HCT116 (cell line): ENCODE results near the gene SPAM1. TPM values are rescaled to one million over a fixed set of nuclear protein-coding genes. Genes with fewer than 3 reads are reported as not detected.
"Not testable (repeated sequence)": the region's sequence is repeated elsewhere in the genome, so short reads cannot be mapped to it uniquely, and the experiment has no call there.

Experiments
- ATAC-seq: fragments of 200-7000 bp; cut with Tn5 transposase; 2 replicates; pipeline ENCODE4 v1.9.1; 2020; ENCODE audit warnings: mild to moderate bottlenecking, moderate library complexity
- BruUV-seq: library from RNA; stranded (reverse); fragments of 400-500 nt; replicated peaks from 2 replicates; lab custom pipeline; 2021; lab: Mats Ljungman, UMichigan
- CTCF ChIA-PET: fragments of 300-600 bp; sonication (Branson Sonifier 250); formaldehyde crosslinking; loops from one replicate; lab custom pipeline; 2021; ENCODE audit warnings: antibody characterized with exemption; lab: Charles Lee
- POLR2A ChIA-PET: fragments of 300-600, 350-600 bp; sonication (Branson Sonifier 250); formaldehyde crosslinking; loops from one replicate; lab custom pipeline; 2021; ENCODE audit warnings: antibody characterized with exemption; lab: Charles Lee
- RAD21 ChIA-PET, 2 experiments: fragments of 300-600 bp; sonication (Branson Sonifier 250); formaldehyde crosslinking; loops; one replicate each; lab custom pipeline; 2023; ENCODE audit warnings: low total read pairs in 2 of 2; ENCODE audit not compliant: uncharacterized antibody in 2 of 2, unreplicated experiment in 2 of 2, low non-redundant PET in 1 of 2; lab: Charles Lee
- DNase-seq: peaks from one replicate; pipeline ENCODE4 v3.0.0-alpha.2; 2010; ENCODE audit warnings: low read depth, low spot score
- H2AFZ ChIP-seq: fragments of 200-600 bp; shearing (Covaris generic), sonication (generic); 2 replicates; pipeline ENCODE4 v1.6.1; 2017; ENCODE audit warnings: low read depth, mixed run types, mixed read lengths, antibody characterized with exemption, low read length; ENCODE audit not compliant: poor library complexity, severe bottlenecking
- H3K27ac ChIP-seq: 2 replicates; pipeline ENCODE4 v1.5.1; 2012; ENCODE audit warnings: low read depth, low read length
- H3K27me3 ChIP-seq: fragments of 200-600 bp; sonication (generic); 2 replicates; pipeline ENCODE4 v1.6.1; 2016; ENCODE audit warnings: mixed run types, low read length, mixed read lengths; ENCODE audit not compliant: insufficient read depth
- H3K36me3 ChIP-seq, 2 experiments: fragments of 200-500 bp in 1 of 2; fragments of 200-600 bp in 1 of 2; sonication (Bioruptor generic) in 1 of 2; sonication (generic) in 1 of 2; 2 replicates each; pipeline versions ENCODE4 v1.5.1 to v1.6.1; 2014 to 2016; ENCODE audit warnings: low read length in 2 of 2, inconsistent platforms in 1 of 2, mixed read lengths in 1 of 2, mixed run types in 1 of 2; ENCODE audit not compliant: insufficient read depth in 2 of 2, control insufficient read depth in 1 of 2
- H3K4me1 ChIP-seq, 2 experiments: fragments of 200-600 bp in 1 of 2; sonication (generic) in 1 of 2; 2 replicates each; pipeline versions ENCODE4 v1.5.1 to v1.6.1; 2012 to 2017; ENCODE audit warnings: low read length in 2 of 2, inconsistent platforms in 1 of 2, mild to moderate bottlenecking in 1 of 2, mixed read lengths in 1 of 2, mixed run types in 1 of 2, moderate library complexity in 1 of 2; ENCODE audit not compliant: insufficient read depth in 2 of 2, control insufficient read depth in 1 of 2
- H3K4me2 ChIP-seq: fragments of 200-600 bp; sonication (generic); 2 replicates; pipeline ENCODE4 v1.6.1; 2017; ENCODE audit warnings: mixed run types, low read length, mixed read lengths
- H3K4me3 ChIP-seq, 2 experiments: fragments of 200-600 bp in 1 of 2; sonication (generic) in 1 of 2; replicated peaks in 1 of 2; 2 replicates each; pipeline ENCODE4 v1.5.1; 2011 to 2016; ENCODE audit warnings: low read length in 2 of 2, control low read depth in 1 of 2, low read depth in 1 of 2, mild to moderate bottlenecking in 1 of 2, mixed read lengths in 1 of 2, mixed run types in 1 of 2
- H3K79me2 ChIP-seq: fragments of 200-600 bp; sonication (generic); 2 replicates; pipeline ENCODE4 v1.6.1; 2017; ENCODE audit warnings: mild to moderate bottlenecking, mixed run types, low read length, moderate library complexity, mixed read lengths; ENCODE audit not compliant: insufficient read depth
- H3K9ac ChIP-seq: fragments of 200-600 bp; sonication (generic); 2 replicates; pipeline ENCODE4 v1.6.1; 2016; ENCODE audit warnings: low read length, mixed read lengths
- H3K9me2 ChIP-seq: fragments of 200-600 bp; sonication (generic), shearing (Covaris generic); 2 replicates; pipeline ENCODE4 v1.6.1; 2017; ENCODE audit warnings: mixed run types, mild to moderate bottlenecking, moderate library complexity; ENCODE audit not compliant: insufficient read depth
- H3K9me3 ChIP-seq, 2 experiments: fragments of 200-500 bp in 1 of 2; fragments of 200-600 bp in 1 of 2; sonication (Bioruptor generic) in 1 of 2; sonication (generic) in 1 of 2; 2 replicates each; pipeline ENCODE4 v1.6.1; 2014 to 2017; ENCODE audit warnings: low read length in 2 of 2, mixed read lengths in 2 of 2, inconsistent platforms in 1 of 2, low read depth in 1 of 2, mild to moderate bottlenecking in 1 of 2, mixed run types in 1 of 2, moderate library complexity in 1 of 2; ENCODE audit not compliant: control insufficient read depth in 1 of 2, insufficient read depth in 1 of 2
- H4K20me1 ChIP-seq: fragments of 200-600 bp; sonication (generic), shearing (Covaris generic); 2 replicates; pipeline ENCODE4 v1.6.1; 2017; ENCODE audit warnings: mixed run types, mild to moderate bottlenecking, moderate library complexity; ENCODE audit not compliant: insufficient read depth
- CBX3 ChIP-seq: IDR thresholded peaks from 2 replicates; pipeline ENCODE4 v1.6.1; 2012; ENCODE audit warnings: low read depth
- CEBPB ChIP-seq: IDR thresholded peaks from 2 replicates; pipeline ENCODE4 v1.6.1; 2012; ENCODE audit warnings: low read depth
- EGR1 ChIP-seq: IDR thresholded peaks from 2 replicates; pipeline ENCODE4 v1.6.1; 2012; ENCODE audit warnings: low read depth
- EZH2 ChIP-seq: fragments of 200-600 bp; sonication (generic); IDR thresholded peaks from 2 replicates; pipeline ENCODE4 v1.6.1; 2017; ENCODE audit warnings: antibody characterized with exemption, mixed run types
- EZH2phosphoT487 ChIP-seq: fragments of 200-600 bp; IDR thresholded peaks from 2 replicates; pipeline ENCODE4 v1.6.1; 2018; ENCODE audit warnings: antibody characterized with exemption, borderline replicate concordance
- FOSL1 ChIP-seq: IDR thresholded peaks from 2 replicates; pipeline ENCODE4 v1.6.1; 2012; ENCODE audit warnings: low read depth
- JUND ChIP-seq: IDR thresholded peaks from 2 replicates; pipeline ENCODE4 v1.6.1; 2012
- POLR2A ChIP-seq: IDR thresholded peaks from 2 replicates; pipeline ENCODE4 v1.7.0; 2011; ENCODE audit warnings: borderline replicate concordance; ENCODE audit not compliant: insufficient read depth, insufficient read length; ENCODE audit errors: extremely low read depth
- POLR2AphosphoS5 ChIP-seq: IDR thresholded peaks from 2 replicates; pipeline ENCODE4 v1.6.1; 2011; ENCODE audit warnings: mild to moderate bottlenecking, low read depth, low read length, moderate library complexity
- SP1 ChIP-seq: IDR thresholded peaks from 2 replicates; pipeline ENCODE4 v1.6.1; 2012; ENCODE audit warnings: low read depth
- SRF ChIP-seq: IDR thresholded peaks from 2 replicates; pipeline ENCODE4 v1.6.1; 2012; ENCODE audit warnings: low read depth
- YY1 ChIP-seq: IDR thresholded peaks from 2 replicates; pipeline ENCODE4 v1.6.1; 2011; ENCODE audit warnings: low read length, low read depth, moderate library complexity, mild to moderate bottlenecking; ENCODE audit not compliant: insufficient replicate concordance; ENCODE audit errors: extremely low read depth
- ZFX ChIP-seq: fragments of 450-650 bp; IDR thresholded peaks from 2 replicates; pipeline ENCODE4 v1.6.1; 2017
- ZNF274 ChIP-seq: fragments of 200-500 bp; sonication (Bioruptor generic); IDR thresholded peaks from 2 replicates; pipeline ENCODE4 v1.6.1; 2014; ENCODE audit warnings: mild to moderate bottlenecking, low read depth, low read length, inconsistent platforms
- intact Hi-C: fragments of 100-400 bp; cut with micrococcal nuclease; formaldehyde crosslinking; loops from 2 replicates; pipeline ENCODE4 v1.10.0; 2022
- total RNA-seq: library from RNA; stranded (reverse); gene quantifications from one replicate; pipeline ENCODE4 v1.2.1, GENCODE V29; 2021; ENCODE audit not compliant: unreplicated experiment
- TF ChIP-seq, protein P1 (sequence below): IDR thresholded peaks from 2 replicates; pipeline ENCODE4 v1.6.1; 2012
- TF ChIP-seq, protein P2 (sequence below), 3 experiments: fragments of 200-600 bp in 1 of 3; sonication (generic) in 1 of 3; IDR thresholded peaks in 2 of 3; conservative IDR thresholded peaks in 1 of 3; 2 replicates each; pipeline ENCODE4 v1.5.1; 2012 to 2017; ENCODE audit warnings: low read depth in 2 of 3, low read length in 2 of 3, antibody characterized with exemption in 1 of 3, borderline replicate concordance in 1 of 3, control low read depth in 1 of 3, mild to moderate bottlenecking in 1 of 3, mixed read lengths in 1 of 3, mixed run types in 1 of 3, moderate library complexity in 1 of 3; ENCODE audit not compliant: insufficient read depth in 1 of 3

The SPAM1 gene
- total RNA-seq, 1 experiment from 2014 or later, result not detected

DNA sequence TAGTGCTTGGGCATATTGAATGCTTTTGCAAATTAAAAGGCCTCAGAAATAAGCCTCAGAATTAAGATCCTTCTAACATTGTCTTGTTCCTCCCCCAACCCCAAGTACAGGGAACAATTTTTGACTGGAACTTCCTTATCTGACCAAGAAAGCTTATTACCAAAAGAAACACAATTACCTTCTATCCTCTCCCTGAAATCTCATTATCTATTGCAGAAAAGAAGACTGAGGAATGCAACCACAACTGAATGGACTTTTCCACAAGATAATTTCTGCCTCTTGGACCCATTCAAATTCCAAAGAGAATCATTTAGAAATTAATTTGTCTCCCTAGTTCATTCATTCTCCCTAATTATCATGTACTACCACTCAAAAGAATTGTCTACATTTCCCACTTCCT, 36.8 kb upstream of the SPAM1 start:
- no peak overlapping the region for H3K4me3 ChIP-seq
- H3K27me3 ChIP-seq, result no peaks in the 10 kb centered on the region
- POLR2A ChIA-PET, result no interaction called here
- no peak overlapping the region for H3K27ac ChIP-seq
- TF ChIP-seq EZH2 (no peak), POLR2AphosphoS5 (no peak), EZH2phosphoT487 (no peak), SP1 (no peak), JUND (no peak), EGR1 (no peak), SRF (no peak), ZNF274 (no peak), YY1 (no peak), FOSL1 (no peak), POLR2A (no peak), CEBPB (no peak), CBX3 (no peak), ZFX (no peak)
- TF ChIP-seq, protein P1, sequence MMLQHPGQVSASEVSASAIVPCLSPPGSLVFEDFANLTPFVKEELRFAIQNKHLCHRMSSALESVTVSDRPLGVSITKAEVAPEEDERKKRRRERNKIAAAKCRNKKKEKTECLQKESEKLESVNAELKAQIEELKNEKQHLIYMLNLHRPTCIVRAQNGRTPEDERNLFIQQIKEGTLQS, result no peak
- TF ChIP-seq, protein P2, sequence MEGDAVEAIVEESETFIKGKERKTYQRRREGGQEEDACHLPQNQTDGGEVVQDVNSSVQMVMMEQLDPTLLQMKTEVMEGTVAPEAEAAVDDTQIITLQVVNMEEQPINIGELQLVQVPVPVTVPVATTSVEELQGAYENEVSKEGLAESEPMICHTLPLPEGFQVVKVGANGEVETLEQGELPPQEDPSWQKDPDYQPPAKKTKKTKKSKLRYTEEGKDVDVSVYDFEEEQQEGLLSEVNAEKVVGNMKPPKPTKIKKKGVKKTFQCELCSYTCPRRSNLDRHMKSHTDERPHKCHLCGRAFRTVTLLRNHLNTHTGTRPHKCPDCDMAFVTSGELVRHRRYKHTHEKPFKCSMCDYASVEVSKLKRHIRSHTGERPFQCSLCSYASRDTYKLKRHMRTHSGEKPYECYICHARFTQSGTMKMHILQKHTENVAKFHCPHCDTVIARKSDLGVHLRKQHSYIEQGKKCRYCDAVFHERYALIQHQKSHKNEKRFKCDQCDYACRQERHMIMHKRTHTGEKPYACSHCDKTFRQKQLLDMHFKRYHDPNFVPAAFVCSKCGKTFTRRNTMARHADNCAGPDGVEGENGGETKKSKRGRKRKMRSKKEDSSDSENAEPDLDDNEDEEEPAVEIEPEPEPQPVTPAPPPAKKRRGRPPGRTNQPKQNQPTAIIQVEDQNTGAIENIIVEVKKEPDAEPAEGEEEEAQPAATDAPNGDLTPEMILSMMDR (IDR thresholded peaks at IDR 0.05 in 2 of 3, conservative IDR thresholded peaks at IDR 0.05 in 1 of 3; ENCODE audit: borderline replicate concordance in 1 of 3, insufficient read depth in 1 of 3, low read depth in 2 of 3, low read length in 2 of 3), result no peak
- H3K4me1 ChIP-seq, result no peaks in the 10 kb centered on the region
- 0 out of 2 replicates have a peak, but pooled peaks cover 3% of the 10 kb centered on the region for H3K9me2 ChIP-seq
- peak overlapping the region; percentile 58 for H2AFZ ChIP-seq
- BruUV-seq, result no TSS peak
- H3K9me3 ChIP-seq, result no peaks in the 10 kb centered on the region
- H3K4me2 ChIP-seq, result no peak overlapping the region
- ATAC-seq, result no peak
- no peaks in the 10 kb centered on the region for H3K79me2 ChIP-seq
- intact Hi-C loops, result no loop called here
- RAD21 ChIA-PET, result no interaction called here
- no peaks in the 10 kb centered on the region for H4K20me1 ChIP-seq
- CTCF ChIA-PET, result no interaction called here
- no peak overlapping the region for H3K9ac ChIP-seq
- H3K36me3 ChIP-seq, result no peaks in the 10 kb centered on the region
- no peak for DNase-seq

DNA sequence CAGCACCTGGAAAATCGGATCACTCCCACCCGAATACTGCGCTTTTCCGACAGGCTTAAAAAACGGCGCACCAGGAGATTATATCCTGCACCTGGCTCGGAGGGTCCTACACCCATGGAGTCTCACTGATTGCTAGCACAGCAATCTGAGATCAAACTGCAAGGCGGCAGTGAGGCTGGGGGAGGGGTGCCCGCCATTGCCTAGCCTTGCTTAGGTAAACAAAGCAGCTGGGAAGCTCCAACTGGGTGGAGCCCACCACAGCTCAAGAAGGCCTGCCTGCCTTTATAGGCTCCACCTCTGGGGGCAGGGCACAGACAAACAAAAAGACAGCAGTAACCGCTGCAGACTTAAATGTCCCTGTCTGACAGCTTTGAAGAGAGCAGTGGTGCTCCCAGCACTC, 30.3 kb upstream of the SPAM1 start:
- DNase-seq, H3K4me2 ChIP-seq, H3K9me2 ChIP-seq, intact Hi-C loops, H3K4me1 ChIP-seq, POLR2A ChIA-PET, H3K27me3 ChIP-seq, H3K9ac ChIP-seq, H3K27ac ChIP-seq, RAD21 ChIA-PET, H3K9me3 ChIP-seq, H3K79me2 ChIP-seq, BruUV-seq, H3K36me3 ChIP-seq, ATAC-seq, H2AFZ ChIP-seq, CTCF ChIA-PET, H4K20me1 ChIP-seq, H3K4me3 ChIP-seq: not testable (repeated sequence)
